GM23338 (cell line): ENCODE results near the gene CPM. TPM values are rescaled to one million over a fixed set of nuclear protein-coding genes. Genes with fewer than 3 reads are reported as not detected.
"Not testable (repeated sequence)": the region's sequence is repeated elsewhere in the genome, so short reads cannot be mapped to it uniquely, and the experiment has no call there.

Source experiments
- ATAC-seq: fragments of 200-7000 bp; cut with Tn5 transposase; 3 replicates; pipeline ENCODE4 v1.9.1; 2020
- DNase-seq: peaks from one replicate; pipeline ENCODE4 v3.0.0-alpha.2; 2015; ENCODE audit warnings: low spot score
- H2AFZ ChIP-seq: fragments of 200-600 bp; sonication (generic); 2 replicates; pipeline ENCODE4 v1.8.0; 2016; ENCODE audit warnings: antibody characterized with exemption, mild to moderate bottlenecking, moderate library complexity
- H3F3A ChIP-seq: fragments of 200-600 bp; sonication (generic); replicated peaks from 2 replicates; pipeline ENCODE4 v1.8.0; 2017; ENCODE audit warnings: antibody characterized with exemption, mixed run types, low read depth
- H3K27ac ChIP-seq: fragments of 200-600 bp; sonication (generic); 2 replicates; pipeline ENCODE4 v1.6.1; 2016; ENCODE audit warnings: low read depth
- H3K27me3 ChIP-seq: fragments of 200-600 bp; sonication (generic); 2 replicates; pipeline ENCODE4 v1.8.0; 2016; ENCODE audit warnings: mild to moderate bottlenecking, mixed run types, moderate library complexity; ENCODE audit not compliant: insufficient read depth
- H3K36me3 ChIP-seq: fragments of 200-600 bp; sonication (generic); 2 replicates; pipeline ENCODE4 v1.8.0; 2016; ENCODE audit warnings: mild to moderate bottlenecking; ENCODE audit not compliant: insufficient read depth
- H3K4me1 ChIP-seq: fragments of 200-600 bp; sonication (generic); 2 replicates; pipeline ENCODE4 v1.8.0; 2016; ENCODE audit warnings: mild to moderate bottlenecking, moderate library complexity; ENCODE audit not compliant: insufficient read depth
- H3K4me2 ChIP-seq: fragments of 200-600 bp; sonication (generic); 2 replicates; pipeline ENCODE4 v1.7.1; 2017; ENCODE audit warnings: mixed run types
- H3K4me3 ChIP-seq: fragments of 200-600 bp; sonication (generic); 2 replicates; pipeline ENCODE4 v1.6.1; 2016; ENCODE audit warnings: mixed run types
- H3K79me2 ChIP-seq: fragments of 200-600 bp; sonication (generic); replicated peaks from 2 replicates; pipeline ENCODE4 v1.8.0; 2017; ENCODE audit warnings: mild to moderate bottlenecking; ENCODE audit not compliant: insufficient read depth
- H3K9me2 ChIP-seq: fragments of 200-600 bp; sonication (generic); 2 replicates; pipeline ENCODE4 v1.8.0; 2017; ENCODE audit not compliant: insufficient read depth
- H4K20me1 ChIP-seq: fragments of 200-600 bp; sonication (generic); replicated peaks from 2 replicates; pipeline ENCODE4 v1.8.0; 2017; ENCODE audit warnings: mild to moderate bottlenecking; ENCODE audit not compliant: insufficient read depth
- H3K27ac Mint-ChIP-seq: 2 replicates; pipeline ENCODE4 v1.8.0; 2020; ENCODE audit warnings: inconsistent platforms, mild to moderate bottlenecking, moderate library complexity, mixed read lengths
- H3K27me3 Mint-ChIP-seq: 3 replicates; pipeline ENCODE4 v1.8.0; 2022; ENCODE audit warnings: low read depth, mild to moderate bottlenecking, moderate library complexity, mixed read lengths, inconsistent platforms; ENCODE audit not compliant: insufficient read depth, poor library complexity
- H3K36me3 Mint-ChIP-seq: 3 replicates; pipeline ENCODE4 v1.8.0; 2021; ENCODE audit warnings: low read depth, mild to moderate bottlenecking, inconsistent platforms, moderate library complexity, mixed read lengths
- H3K4me1 Mint-ChIP-seq: 3 replicates; pipeline ENCODE4 v1.8.0; 2020; ENCODE audit warnings: mild to moderate bottlenecking, inconsistent platforms, mixed read lengths
- H3K4me3 Mint-ChIP-seq: 3 replicates; pipeline ENCODE4 v1.8.0; 2021; ENCODE audit warnings: moderate library complexity, mild to moderate bottlenecking, inconsistent platforms, mixed read lengths
- H3K9me3 Mint-ChIP-seq: 3 replicates; pipeline ENCODE4 v1.8.0; 2020; ENCODE audit warnings: moderate library complexity, mild to moderate bottlenecking, inconsistent platforms, mixed read lengths
- EZH2 ChIP-seq: fragments of 200-600 bp; sonication (generic); IDR thresholded peaks from one replicate; pipeline ENCODE4 v1.8.0; 2017; ENCODE audit warnings: antibody characterized with exemption, mild to moderate bottlenecking, low read depth; ENCODE audit not compliant: unreplicated experiment
- NANOG ChIP-seq: IDR thresholded peaks from 2 replicates; pipeline ENCODE4 v1.6.1; 2016; ENCODE audit warnings: antibody characterized with exemption, borderline replicate concordance
- POLR2AphosphoS5 ChIP-seq: IDR thresholded peaks from 2 replicates; pipeline ENCODE4 v1.6.1; 2016; ENCODE audit warnings: antibody characterized with exemption, low read depth
- REST ChIP-seq: IDR thresholded peaks from one replicate; pipeline ENCODE4 v1.6.1; 2018; ENCODE audit warnings: antibody characterized with exemption; ENCODE audit not compliant: unreplicated experiment
- STAT1 ChIP-seq: IDR thresholded peaks from one replicate; pipeline ENCODE4 v1.6.1; 2016; ENCODE audit warnings: antibody characterized with exemption; ENCODE audit not compliant: unreplicated experiment
- ZNF331 ChIP-seq: fragments of 250-450 bp; sonication (Bioruptor Pico); IDR thresholded peaks from 2 replicates; pipeline ENCODE4 v1.5.0; 2020; ENCODE audit warnings: low read depth, mild to moderate bottlenecking, moderate library complexity
- ZNF462 ChIP-seq: fragments of 250-450 bp; sonication (Bioruptor Pico); IDR thresholded peaks from 2 replicates; pipeline ENCODE4 v1.5.0; 2020; ENCODE audit warnings: mild to moderate bottlenecking, moderate library complexity
- polyA plus RNA-seq: library from polyadenylated mRNA; unstranded; fragments of >200 nt; fragmentation: Nextera tagmentation; extraction: Ambion mirVana; gene quantifications from 2 replicates; pipeline ENCODE4 v1.2.1, GENCODE V29; 2016
- total RNA-seq: library from RNA; depleted of rRNA; stranded (reverse); fragments of >200 nt; shearing (Covaris generic); gene quantifications from 2 replicates; pipeline ENCODE4 v1.2.3, GENCODE V29; 2014

CPM gene
- total and polyA plus RNA-seq, 2 experiments from 2014 or later, result 0.37 to 5.8 TPM

GRCh38 chr12:68819481-68819880, 113.5 kb downstream of the CPM start:
- H3K36me3 Mint-ChIP-seq, result peaks cover 82% of the 10 kb centered on the region
- H3F3A ChIP-seq, H3K4me1 Mint-ChIP-seq, ATAC-seq, H3K27ac Mint-ChIP-seq, H3K4me1 ChIP-seq, H3K9me3 Mint-ChIP-seq, H3K4me3 ChIP-seq, H3K4me2 ChIP-seq, H3K27ac ChIP-seq, H3K27me3 Mint-ChIP-seq, H3K9me2 ChIP-seq, H3K27me3 ChIP-seq, H3K4me3 Mint-ChIP-seq, H2AFZ ChIP-seq, DNase-seq: not testable (repeated sequence)
- Histone ChIP-seq H4K20me1 (peaks cover 25% of the 10 kb centered on the region), H3K36me3 (peaks cover 89% of the 10 kb centered on the region), H3K79me2 (peaks cover 64% of the 10 kb centered on the region)

GRCh38 chr12:68815928-68816800, 116.8 kb downstream of the CPM start:
- Histone ChIP-seq H4K20me1 (peaks cover 46% of the 10 kb centered on the region), H3K9me2 (no peaks in the 10 kb centered on the region), H3K36me3 (peaks cover 84% of the 10 kb centered on the region), H2AFZ (no peak overlapping the region), H3F3A (no peaks in the 10 kb centered on the region), H3K27ac (no peak overlapping the region), H3K27me3 (no peaks in the 10 kb centered on the region), H3K79me2 (peaks cover 83% of the 10 kb centered on the region), H3K4me1 (no peaks in the 10 kb centered on the region; the same call in 1 of the 2 replicates), H3K4me3 (no peak overlapping the region), H3K4me2 (no peak overlapping the region)
- Mint-ChIP-seq H3K36me3 (peaks cover 85% of the 10 kb centered on the region), H3K27ac (no peak overlapping the region), H3K27me3 (peaks cover 2% of the 10 kb centered on the region), H3K4me1 (peaks cover under 1% of the 10 kb centered on the region; the same call in 2 of the 3 replicates), H3K4me3 (no peak overlapping the region), H3K9me3 (no peaks in the 10 kb centered on the region)
- TF ChIP-seq NANOG, result no peak
- no peak for TF ChIP-seq ZNF331 (CRISPR knock-in tag)
- no peak for TF ChIP-seq ZNF462 (CRISPR knock-in tag)
- no peak for TF ChIP-seq STAT1
- TF ChIP-seq POLR2AphosphoS5, result no peak
- TF ChIP-seq REST, result no peak
- no peak for TF ChIP-seq EZH2
- no peak for DNase-seq
- ATAC-seq, result no peak
